HG03159 (cell line): Measurements from ENCODE around the gene TAF11L3.
"Not testable (repeated sequence)": the region's sequence is repeated elsewhere in the genome, so short reads cannot be mapped to it uniquely, and the experiment has no call there.

Experiments used
- ATAC-seq: cut with Tn5 transposase; IDR thresholded peaks from one replicate; pipeline ENCODE4 v1.9.1; 2021; ENCODE audit warnings: mild to moderate bottlenecking, moderate library complexity; ENCODE audit not compliant: unreplicated experiment

The TAF11L3 gene

GRCh38 chr5:17518067-17518466 is at the start of gene TAF11L3:
Gene TAF11L3, plus strand, starts transcription at chr5:17518367.
- not testable (repeated sequence) for ATAC-seq

GRCh38 chr5:17470064-17470463 is 48.1 kb upstream of the TAF11L3 start:
- ATAC-seq = no peak

GRCh38 chr5:17475064-17475463 is 43.1 kb upstream of the TAF11L3 start:
- not testable (repeated sequence) for ATAC-seq

GRCh38 chr5:17477043-17477442 is 41.1 kb upstream of the TAF11L3 start:
- no peak for ATAC-seq

- no peak for ATAC-seq
Observed at GRCh38 chr5:17477573-17478265, 40.4 kb upstream of the TAF11L3 start.

GRCh38 chr5:17481378-17481777 is 36.8 kb upstream of the TAF11L3 start:
- no peak for ATAC-seq

GRCh38 chr5:17482790-17483189 is 35.4 kb upstream of the TAF11L3 start:
- ATAC-seq = no peak

- not testable (repeated sequence) for ATAC-seq
Observed at GRCh38 chr5:17486464-17487173, 31.5 kb upstream of the TAF11L3 start.

GRCh38 chr5:17487174-17487512 is 31.0 kb upstream of the TAF11L3 start:
- ATAC-seq = no peak

- ATAC-seq = not testable (repeated sequence)
Observed at GRCh38 chr5:17491257-17491656, 26.9 kb upstream of the TAF11L3 start.

- ATAC-seq = no peak
Observed at GRCh38 chr5:17492770-17493169, 25.4 kb upstream of the TAF11L3 start.

- ATAC-seq = no peak
Observed at GRCh38 chr5:17497446-17497845, 20.7 kb upstream of the TAF11L3 start.

GRCh38 chr5:17497931-17498330 is 20.2 kb upstream of the TAF11L3 start, which contains the start of gene TAF11L2:
Gene TAF11L2, plus strand, starts transcription at chr5:17498231.
- ATAC-seq = not testable (repeated sequence)

GRCh38 chr5:17511775-17512325 is 6.3 kb upstream of the TAF11L3 start:
- ATAC-seq = no peak

- not testable (repeated sequence) for ATAC-seq
Observed at GRCh38 chr5:17517526-17517925, 641 bp upstream of the TAF11L3 start.

- ATAC-seq = not testable (repeated sequence)
Observed at GRCh38 chr5:17519508-17519907, 1.3 kb downstream of the TAF11L3 start.

- ATAC-seq = not testable (repeated sequence)
Observed at GRCh38 chr5:17521501-17521900, 3.3 kb downstream of the TAF11L3 start, which contains the start of gene TAF11L4. Gene TAF11L4, plus strand, starts transcription at chr5:17521801.

- not testable (repeated sequence) for ATAC-seq
Observed at GRCh38 chr5:17524935-17525334, 6.8 kb downstream of the TAF11L3 start, which contains the start of gene TAF11L5. Gene TAF11L5, plus strand, starts transcription at chr5:17525235.

GRCh38 chr5:17526504-17526903 is 8.3 kb downstream of the TAF11L3 start:
- ATAC-seq = not testable (repeated sequence)

- ATAC-seq = not testable (repeated sequence)
Observed at GRCh38 chr5:17528369-17528768, 10.2 kb downstream of the TAF11L3 start, which contains the start of gene TAF11L6. Gene TAF11L6, plus strand, starts transcription at chr5:17528669.
